WTC11 (cell line): ENCODE data around the gene ZNF516. TPM values are rescaled to one million over a fixed set of nuclear protein-coding genes. Genes with fewer than 3 reads are reported as not detected.

Experiments
- ATAC-seq: fragments of 200-7000 bp; cut with Tn5 transposase; 2 replicates; pipeline ENCODE4 v1.10.0; 2021; ENCODE audit warnings: mild to moderate bottlenecking, moderate library complexity
- CTCF ChIA-PET: fragments of 300-600 bp; sonication (Branson Sonifier 250); formaldehyde crosslinking; loops from one replicate; lab custom pipeline; 2021; ENCODE audit warnings: antibody characterized with exemption; lab: Charles Lee
- POLR2A ChIA-PET: fragments of 350-600 bp; sonication (Branson Sonifier 250); formaldehyde crosslinking; loops from one replicate; lab custom pipeline; 2021; ENCODE audit warnings: antibody characterized with exemption; lab: Charles Lee
- DNase-seq: peaks from one replicate; pipeline ENCODE4 v3.0.0; 2021; ENCODE audit warnings: low spot score
- H3K27ac Mint-ChIP-seq: 2 replicates; pipeline ENCODE4 v1.8.0; 2021; ENCODE audit warnings: mixed read lengths
- H3K27me3 Mint-ChIP-seq: 2 replicates; pipeline ENCODE4 v1.8.0; 2021; ENCODE audit warnings: low read depth, mild to moderate bottlenecking, moderate library complexity, mixed read lengths
- H3K36me3 Mint-ChIP-seq: 2 replicates; pipeline ENCODE4 v1.8.0; 2021; ENCODE audit warnings: mixed read lengths
- H3K4me1 Mint-ChIP-seq: 2 replicates; pipeline ENCODE4 v1.8.0; 2022; ENCODE audit warnings: mixed read lengths
- H3K4me3 Mint-ChIP-seq: 2 replicates; pipeline ENCODE4 v1.8.0; 2021; ENCODE audit warnings: mild to moderate bottlenecking, moderate library complexity, mixed read lengths
- H3K9me3 Mint-ChIP-seq: 2 replicates; pipeline ENCODE4 v1.8.0; 2021; ENCODE audit warnings: mixed read lengths
- ATF3 ChIP-seq: sonication (generic); formaldehyde crosslinking; conservative IDR thresholded peaks from 2 replicates; pipeline ENCODE4 v1.8.1; 2022; ENCODE audit warnings: mild to moderate bottlenecking, missing genetic modification reagents
- FOXJ3 ChIP-seq: sonication (generic); formaldehyde crosslinking; IDR thresholded peaks from 2 replicates; pipeline ENCODE4 v1.9.0; 2021; ENCODE audit warnings: missing genetic modification reagents, mild to moderate bottlenecking, borderline replicate concordance
- HMGXB4 ChIP-seq: sonication (generic); formaldehyde crosslinking; IDR thresholded peaks from 2 replicates; pipeline ENCODE4 v1.8.1; 2023; ENCODE audit warnings: mild to moderate bottlenecking, moderate library complexity, missing genetic modification reagents
- KAT7 ChIP-seq: sonication (generic); formaldehyde crosslinking; IDR thresholded peaks from 2 replicates; pipeline ENCODE4 v1.8.1; 2023; ENCODE audit warnings: missing genetic modification reagents, mild to moderate bottlenecking, borderline replicate concordance
- MLX ChIP-seq: sonication (generic); formaldehyde crosslinking; IDR thresholded peaks from 2 replicates; pipeline ENCODE4 v1.8.1; 2023; ENCODE audit warnings: mild to moderate bottlenecking, missing genetic modification reagents, moderate library complexity
- NFYB ChIP-seq: sonication (generic); formaldehyde crosslinking; conservative IDR thresholded peaks from 2 replicates; pipeline ENCODE4 v1.8.0; 2022; ENCODE audit warnings: low read depth, missing genetic modification reagents
- NR1H2 ChIP-seq: sonication (generic); formaldehyde crosslinking; IDR thresholded peaks from 2 replicates; pipeline ENCODE4 v1.9.0; 2021; ENCODE audit warnings: mild to moderate bottlenecking, moderate library complexity, missing genetic modification reagents
- NR3C1 ChIP-seq: sonication (generic); formaldehyde crosslinking; conservative IDR thresholded peaks from 2 replicates; pipeline ENCODE4 v1.8.1; 2023; ENCODE audit warnings: low read depth, mild to moderate bottlenecking, missing genetic modification reagents
- PRRX2 ChIP-seq: fragments of 250-450 bp; sonication (Bioruptor Pico); IDR thresholded peaks from 2 replicates; pipeline ENCODE4 v1.8.0; 2021; ENCODE audit warnings: mild to moderate bottlenecking
- STAT6 ChIP-seq: sonication (generic); formaldehyde crosslinking; conservative IDR thresholded peaks from 2 replicates; pipeline ENCODE4 v1.8.1; 2023; ENCODE audit warnings: mild to moderate bottlenecking, low read depth, missing genetic modification reagents, moderate library complexity
- ZNF138 ChIP-seq: sonication (generic); formaldehyde crosslinking; conservative IDR thresholded peaks from 2 replicates; pipeline ENCODE4 v1.8.1; 2022; ENCODE audit warnings: mild to moderate bottlenecking, moderate library complexity, missing genetic modification reagents
- ZNF219 ChIP-seq: sonication (generic); formaldehyde crosslinking; IDR thresholded peaks from 2 replicates; pipeline ENCODE4 v1.8.0; 2023; ENCODE audit warnings: missing genetic modification reagents, mild to moderate bottlenecking, borderline replicate concordance
- ZNF232 ChIP-seq: sonication (generic); formaldehyde crosslinking; IDR thresholded peaks from 2 replicates; pipeline ENCODE4 v1.8.0; 2022; ENCODE audit warnings: mild to moderate bottlenecking, missing genetic modification reagents
- ZNF317 ChIP-seq: sonication (generic); formaldehyde crosslinking; IDR thresholded peaks from 2 replicates; pipeline ENCODE4 v1.8.1; 2023; ENCODE audit warnings: low read depth, mild to moderate bottlenecking, moderate library complexity, missing genetic modification reagents, borderline replicate concordance
- ZNF512 ChIP-seq: sonication (generic); formaldehyde crosslinking; IDR thresholded peaks from 2 replicates; pipeline ENCODE4 v1.8.1; 2022; ENCODE audit warnings: missing genetic modification reagents, borderline replicate concordance
- ZNF671 ChIP-seq: fragments of 250-450 bp; sonication (Bioruptor Pico); IDR thresholded peaks from 2 replicates; pipeline ENCODE4 v1.8.0; 2021; ENCODE audit warnings: mild to moderate bottlenecking
- total RNA-seq: library from RNA; stranded (reverse); gene quantifications from 3 replicates; pipeline ENCODE4 v1.2.3, GENCODE V29; 2021

ZNF516 gene
- total RNA-seq, 1 experiment from 2014 or later, result 58.6 TPM

GRCh38 chr18:76314496-76314895 is 180.5 kb downstream of the ZNF516 start:
- no peak overlapping the region for H3K4me3 Mint-ChIP-seq
- no peaks in the 10 kb centered on the region for H3K9me3 Mint-ChIP-seq
- peaks cover 38% of the 10 kb centered on the region for H3K4me1 Mint-ChIP-seq
- CTCF ChIA-PET, result interaction anchor here (0.7 to 1.0 kb wide), 3 partner anchors 8 to 55 kb away, joined by 3 read pairs; no protein-coding TSS in a partner anchor
- H3K27ac Mint-ChIP-seq, result no peak overlapping the region
- H3K27me3 Mint-ChIP-seq, result no peaks in the 10 kb centered on the region
- DNase-seq (no peak), ATAC-seq (no peak)
- H3K36me3 Mint-ChIP-seq, result no peaks in the 10 kb centered on the region
- TF ChIP-seq ZNF219 (CRISPR knock-in tag) (no peak), NR1H2 (CRISPR knock-in tag) (no peak), ZNF671 (CRISPR knock-in tag) (no peak), FOXJ3 (CRISPR knock-in tag) (no peak), ZNF138 (CRISPR knock-in tag) (no peak), ZNF512 (CRISPR knock-in tag) (no peak), PRRX2 (CRISPR knock-in tag) (no peak), ZNF232 (no peak), NFYB (no peak), HMGXB4 (no peak), MLX (CRISPR knock-in tag) (no peak), ZNF317 (no peak), STAT6 (CRISPR knock-in tag) (no peak), ATF3 (CRISPR knock-in tag) (no peak), KAT7 (CRISPR knock-in tag) (no peak)
- POLR2A ChIA-PET, result no interaction called here

- DNase-seq, result no peak
- Mint-ChIP-seq H3K9me3 (no peaks in the 10 kb centered on the region), H3K27ac (no peak overlapping the region), H3K36me3 (no peaks in the 10 kb centered on the region), H3K27me3 (no peaks in the 10 kb centered on the region), H3K4me3 (no peak overlapping the region), H3K4me1 (peaks cover 36% of the 10 kb centered on the region)
- CTCF ChIA-PET, result interaction anchor here (0.5 to 1.0 kb wide), 3 partner anchors 32 to 58 kb away, joined by 3 read pairs; no protein-coding TSS in a partner anchor
- POLR2A ChIA-PET, result no interaction called here
- TF ChIP-seq NR3C1 (CRISPR knock-in tag), result no peak
- ATAC-seq, result 0 out of 2 replicates have a peak, but pooled peaks have one; percentile 24
These were observed 181.0 kb downstream of the ZNF516 start for GRCh38 chr18:76314015-76314414.
